K562 (cell line): ENCODE results near the gene RIMBP3C. TPM values are rescaled to one million over a fixed set of nuclear protein-coding genes. Genes with fewer than 3 reads are reported as not detected.

Experiments
- BCLAF1 ChIP-seq, 2 experiments: fragments of 450-650 bp in 1 of 2; IDR thresholded peaks; 2 replicates each; pipeline ENCODE4 v1.6.1; 2011 to 2017; ENCODE audit warnings: low read depth in 2 of 2, antibody characterized with exemption in 1 of 2, borderline replicate concordance in 1 of 2, low read length in 1 of 2, mild to moderate bottlenecking in 1 of 2, mixed read lengths in 1 of 2; ENCODE audit not compliant: control insufficient read depth in 1 of 2
- BRF1 ChIP-seq: IDR thresholded peaks from 3 replicates; pipeline ENCODE4 v1.6.1; 2011; ENCODE audit warnings: borderline replicate concordance, mild to moderate bottlenecking; ENCODE audit not compliant: insufficient read length; ENCODE audit errors: extremely low read depth
- CREB1 ChIP-seq, 2 experiments: sonication (generic) in 1 of 2; formaldehyde crosslinking in 1 of 2; IDR thresholded peaks; 2 replicates each; pipeline versions ENCODE4 v1.6.1 to v1.8.0; 2012 to 2022; ENCODE audit warnings: inconsistent platforms in 1 of 2, mild to moderate bottlenecking in 1 of 2, missing genetic modification reagents in 1 of 2, moderate library complexity in 1 of 2
- LCOR ChIP-seq: sonication (generic); formaldehyde crosslinking; IDR thresholded peaks from 2 replicates; pipeline ENCODE4 v1.8.0; 2022; ENCODE audit warnings: mild to moderate bottlenecking, missing genetic modification reagents
- MGA ChIP-seq: fragments of 450-650 bp; IDR thresholded peaks from 2 replicates; pipeline ENCODE4 v1.6.1; 2016; ENCODE audit warnings: mild to moderate bottlenecking, moderate library complexity
- ZC3H4 ChIP-seq: sonication (generic); formaldehyde crosslinking; IDR thresholded peaks from 2 replicates; pipeline ENCODE4 v1.9.0; 2021; ENCODE audit warnings: missing genetic modification reagents, borderline replicate concordance
- ZNF12 ChIP-seq: sonication (generic); formaldehyde crosslinking; IDR thresholded peaks from 2 replicates; pipeline ENCODE4 v1.4.0; 2020; ENCODE audit warnings: mild to moderate bottlenecking, missing genetic modification reagents
- ZNF324 ChIP-seq: fragments of 250-450 bp; sonication (Bioruptor Pico); IDR thresholded peaks from 2 replicates; pipeline ENCODE4 v1.4.0; 2020; ENCODE audit warnings: mild to moderate bottlenecking
- ZNF668 ChIP-seq: fragments of 250-450 bp; sonication (Bioruptor Pico); IDR thresholded peaks from 2 replicates; pipeline ENCODE4 v1.8.0; 2022; ENCODE audit warnings: mild to moderate bottlenecking, inconsistent platforms
- ZNF766 ChIP-seq: fragments of 200-800 bp; sonication (Bioruptor generic); conservative IDR thresholded peaks from 2 replicates; pipeline ENCODE4 v1.6.1; 2016; ENCODE audit warnings: missing genetic modification characterization, missing compliant biosample characterization
- polyA plus RNA-seq, 8 experiments: library from polyadenylated mRNA; depleted of rRNA in 4 of 8; stranded (reverse) in 5 of 8; unstranded in 3 of 8; fragments of >200 nt; fragmentation: Nextera tagmentation in 2 of 8; fragmentation: Illumina TruSeq in 1 of 8; extraction: Ambion mirVana in 2 of 8; extraction: Trizol in 1 of 8; gene quantifications; 2 replicates each; pipeline versions ENCODE4 v1.2.1 to v1.2.3, GENCODE V29; 2011 to 2014; ENCODE audit warnings: inconsistent platforms in 1 of 8, missing spikeins in 1 of 8
- total RNA-seq, 7 experiments: library from RNA; depleted of rRNA in 6 of 7; stranded (reverse); fragments of >200 nt in 6 of 7; fragmentation: Illumina TruSeq in 2 of 7; extraction: Trizol in 2 of 7; gene quantifications; 2 replicates each; pipeline versions ENCODE4 v1.2.1 to v1.2.3, GENCODE V29; 2011 to 2021; ENCODE audit warnings: low replicate concordance in 1 of 7

The RIMBP3C gene
- total and polyA plus RNA-seq, 9 of the 15 experiments (the other 6 are each of a cell fraction or from before 2014, with no cell fraction given), result 0.09 to 0.98 (median 0.17) TPM; not detected in 2

GRCh38 chr22:21582801-21583740 lies 31.8 kb upstream of the RIMBP3C start (continued):
- TF ChIP-seq ZNF668 (CRISPR knock-in tag) (no peak), LCOR (CRISPR knock-in tag) (no peak), MGA (no peak), ZNF766 (CRISPR knock-in tag) (no peak), ZC3H4 (no peak), ZNF324 (CRISPR knock-in tag) (no peak), CREB1 (IDR thresholded peaks at IDR 0.05) (no peak), CREB1 (CRISPR knock-in tag; IDR thresholded peaks at IDR 0.05) (no peak; the same call in 1 of the 2 replicates), BCLAF1 (IDR thresholded peaks at IDR 0.05; ENCODE audit: borderline replicate concordance in 1 of 2, control insufficient read depth in 1 of 2, low read depth in 2 of 2, low read length in 1 of 2) (no peak), ZNF12 (CRISPR knock-in tag) (no peak), BRF1 (no peak)
